ENCODE results near the gene KRT26.

GRCh38 chr17:40794466-40794865 lies 22.5 kb upstream of the KRT26 start:
- TF ChIP-seq CTCF (IDR thresholded peaks at IDR 0.05) = no peak
- no peak for TF ChIP-seq EZH2 (IDR thresholded peaks at IDR 0.05; ENCODE audit: borderline replicate concordance, insufficient read depth, low read depth, low read length, poor library complexity, severe bottlenecking)

Data from B cell (primary cell).